ENCODE measurements around the gene SMC1A. TPM values are rescaled to one million over a fixed set of nuclear protein-coding genes. Genes with fewer than 3 reads are reported as not detected.

SMC1A gene
- total and polyA plus RNA-seq, 3 donors from 2014 or later, result 18.6 to 37.7 (median 28.8) TPM

- intact Hi-C loops (cut with DNase I; ENCODE audit: low total_unique reads), result no loop called here
- no peaks in the 10 kb centered on the region for H3K9me3 ChIP-seq
- TF ChIP-seq POLR2A (IDR thresholded peaks at IDR 0.05), result no peak
- TF ChIP-seq CTCF (IDR thresholded peaks at IDR 0.05), result no peak
- H3K27ac ChIP-seq, result no peak overlapping the region
- DNase-seq, result no peak
- H3K4me1 ChIP-seq, result no peaks in the 10 kb centered on the region
- H3K27me3 ChIP-seq, result no peaks in the 10 kb centered on the region
- H3K4me3 ChIP-seq, result no peak overlapping the region
- H3K36me3 ChIP-seq (ENCODE audit: low read depth, missing control alignments), result no peaks in the 10 kb centered on the region
These were observed 30.4 kb upstream of the SMC1A start for GRCh38 chrX:53452812-53453211.

- no peaks in the 10 kb centered on the region for H3K36me3 ChIP-seq (ENCODE audit: low read depth, missing control alignments)
- H3K4me3 ChIP-seq, result no peak overlapping the region
- DNase-seq, result no peak
- H3K27ac ChIP-seq, result no peak overlapping the region
- intact Hi-C loops (cut with DNase I; ENCODE audit: low total_unique reads), result no loop called here
- TF ChIP-seq POLR2A (IDR thresholded peaks at IDR 0.05) (no peak), CTCF (IDR thresholded peaks at IDR 0.05) (no peak)
- 86 to 96% methylated on average over 3 of the region's 3 CpGs for WGBS, 2 donors
- H3K4me1 ChIP-seq, result no peaks in the 10 kb centered on the region
- no peaks in the 10 kb centered on the region for H3K9me3 ChIP-seq
- no peaks in the 10 kb centered on the region for H3K27me3 ChIP-seq
These were observed 27.2 kb upstream of the SMC1A start for GRCh38 chrX:53449632-53450031.

GRCh38 chrX:53447441-53447840, 25.0 kb upstream of the SMC1A start:
- no peaks in the 10 kb centered on the region for H3K4me1 ChIP-seq
- intact Hi-C loops (cut with DNase I; ENCODE audit: low total_unique reads), result no loop called here
- H3K9me3 ChIP-seq, result no peaks in the 10 kb centered on the region
- H3K4me3 ChIP-seq, result no peak overlapping the region
- DNase-seq, result no peak
- H3K27me3 ChIP-seq, result no peaks in the 10 kb centered on the region
- 100% methylated on average over 2 of the region's 2 CpGs for WGBS, 2 donors
- H3K27ac ChIP-seq, result no peak overlapping the region
- H3K36me3 ChIP-seq (ENCODE audit: low read depth, missing control alignments), result no peaks in the 10 kb centered on the region
- TF ChIP-seq POLR2A (IDR thresholded peaks at IDR 0.05) (no peak), CTCF (IDR thresholded peaks at IDR 0.05) (no peak)

- Histone ChIP-seq H3K36me3 (ENCODE audit: low read depth, missing control alignments) (no peaks in the 10 kb centered on the region), H3K9me3 (no peaks in the 10 kb centered on the region), H3K4me1 (peaks cover 3% of the 10 kb centered on the region), H3K4me3 (no peak overlapping the region), H3K27me3 (no peaks in the 10 kb centered on the region), H3K27ac (no peak overlapping the region)
- DNase-seq, result peak; percentile 37
- intact Hi-C loops (cut with DNase I; ENCODE audit: low total_unique reads), result no loop called here
- TF ChIP-seq CTCF (IDR thresholded peaks at IDR 0.05), result peak in 1 of 3 experiments; percentile 28
- TF ChIP-seq POLR2A (IDR thresholded peaks at IDR 0.05), result no peak
- 41 to 48% methylated on average over 3 to 6 of the region's 6 CpGs for WGBS, 2 donors
These were observed 23.5 kb upstream of the SMC1A start for GRCh38 chrX:53445977-53446376.

- no peak overlapping the region for H3K27ac ChIP-seq
- H3K27me3 ChIP-seq, result no peaks in the 10 kb centered on the region
- peaks cover 6% of the 10 kb centered on the region for H3K4me1 ChIP-seq
- no peaks in the 10 kb centered on the region for H3K36me3 ChIP-seq (ENCODE audit: low read depth, missing control alignments)
- TF ChIP-seq POLR2A (IDR thresholded peaks at IDR 0.05) (no peak), CTCF (IDR thresholded peaks at IDR 0.05) (no peak)
- H3K4me3 ChIP-seq, result no peak overlapping the region
- DNase-seq, result no peak
- intact Hi-C loops (cut with DNase I; ENCODE audit: low total_unique reads), result no loop called here
- no peaks in the 10 kb centered on the region for H3K9me3 ChIP-seq
- 71% methylated on average over 1 of the region's 1 CpG; no CpG with 5 or more reads in 1 of the 2 donors for WGBS, 2 donors
These were observed 19.8 kb upstream of the SMC1A start for GRCh38 chrX:53442322-53442631.
